ENCODE results near the gene MYLK3. TPM values are rescaled to one million over a fixed set of nuclear protein-coding genes. Genes with fewer than 3 reads are reported as not detected.

MYLK3 gene
- total RNA-seq, 2 experiments from 2014 or later: 0.38 TPM; not detected in 1

DNA sequence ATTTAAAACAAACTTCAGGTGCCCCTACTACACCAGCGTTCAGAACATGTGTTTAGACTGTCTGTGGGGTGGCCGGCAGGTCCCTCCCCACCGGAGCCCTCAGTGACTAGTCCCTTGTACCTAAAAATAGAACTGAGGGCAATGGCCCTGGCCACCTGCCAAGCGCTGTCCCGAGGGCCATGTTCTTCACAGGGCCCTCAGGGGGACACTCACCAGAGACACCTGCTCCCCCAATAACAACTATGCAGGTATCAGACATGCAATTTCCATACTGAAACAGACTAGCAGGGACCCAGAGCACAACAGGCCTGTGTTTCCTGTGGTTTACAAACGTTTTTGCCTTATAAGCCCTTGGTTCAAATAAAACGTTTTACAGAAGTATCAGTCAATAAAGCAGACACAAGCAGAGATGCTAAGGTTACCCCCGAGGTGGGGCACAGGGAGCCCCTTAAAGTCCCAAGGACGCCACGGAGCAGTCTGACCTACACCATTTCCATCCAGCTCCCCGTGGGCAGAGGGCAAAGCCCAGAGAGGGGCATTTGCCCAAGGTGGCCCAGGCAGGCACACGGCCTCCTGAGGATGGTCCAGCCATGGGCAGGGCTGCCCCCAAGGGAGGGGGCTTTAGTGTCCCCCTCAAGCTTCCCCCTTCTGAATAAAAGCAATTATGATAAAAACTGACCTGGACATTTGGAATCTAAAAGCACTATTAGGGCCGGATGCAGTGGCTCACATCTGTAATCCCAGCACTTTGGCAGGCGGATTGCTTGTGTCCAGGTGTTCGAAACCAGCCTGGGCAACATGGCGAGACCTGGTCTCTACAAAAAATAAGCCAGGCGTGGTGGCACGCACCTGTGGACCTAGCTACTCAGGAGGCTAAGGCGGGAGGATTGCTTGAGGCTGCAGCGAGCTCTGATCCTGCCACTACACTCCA is 896 bp upstream of the MYLK3 start:
- no peaks in the 10 kb centered on the region for H3K9me3 Mint-ChIP-seq
- ChIA-PET POLR2A (no interaction called here), CTCF (no interaction called here)

DNA sequence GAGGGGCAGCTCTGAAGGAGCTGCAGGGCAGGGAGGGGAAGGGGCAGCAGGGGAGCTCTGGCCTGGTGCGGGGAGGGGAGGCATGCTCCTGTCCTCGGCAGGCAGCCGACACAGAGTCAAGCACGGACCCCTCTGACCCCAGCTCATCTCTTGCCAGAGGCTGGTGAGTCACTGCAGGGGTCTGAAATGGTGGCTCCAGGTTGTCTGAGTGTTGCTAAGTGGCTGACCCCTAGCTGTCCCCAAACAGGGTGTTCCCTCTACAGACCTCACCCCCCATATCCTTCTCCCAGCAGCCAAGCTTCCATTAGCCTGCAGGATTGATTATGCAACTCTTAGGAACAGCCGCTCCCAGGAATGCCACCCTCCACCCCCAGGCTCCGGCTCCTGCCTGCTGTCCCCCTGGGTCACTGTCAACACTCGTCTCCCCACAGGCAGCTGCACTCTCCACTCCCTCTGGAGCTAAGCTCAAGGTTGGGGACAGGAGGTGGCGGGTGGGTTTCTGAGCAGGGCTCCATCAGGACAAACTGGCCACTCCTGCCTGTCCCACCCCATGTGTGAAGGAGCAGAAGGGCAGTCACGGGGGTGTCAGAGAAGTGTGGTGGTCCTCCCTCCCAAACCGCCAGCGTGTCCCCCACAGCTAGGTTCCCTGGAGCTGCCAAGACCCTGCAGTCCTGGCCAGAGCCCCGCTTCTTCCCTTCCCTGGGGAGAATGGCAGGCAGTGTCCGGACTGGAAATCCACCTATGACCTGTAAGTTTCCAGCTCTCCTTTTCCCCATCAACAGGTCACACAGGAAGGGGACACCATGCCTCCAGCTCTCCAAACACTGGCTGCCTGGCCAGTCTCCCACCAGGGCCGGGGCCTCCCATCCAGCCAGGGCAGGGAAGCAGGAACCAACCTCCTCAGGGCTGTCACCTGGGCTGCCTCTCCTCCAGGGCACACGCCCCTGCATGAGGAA is 1.0 kb downstream of the MYLK3 start:
- Mint-ChIP-seq H3K9me3 (no peaks in the 10 kb centered on the region), H3K4me1 (ENCODE audit: low read depth) (peaks cover 9% of the 10 kb centered on the region), H3K27me3 (no peaks in the 10 kb centered on the region), H3K36me3 (ENCODE audit: low read depth) (no peaks in the 10 kb centered on the region), H3K27ac (no peak overlapping the region), H3K4me3 (no peak overlapping the region)
- Histone ChIP-seq H3K4me1 (ENCODE audit: insufficient read depth, low read length) (peaks cover 5% of the 10 kb centered on the region), H3K36me3 (ENCODE audit: insufficient read depth, low read length) (no peaks in the 10 kb centered on the region), H3K27ac (ENCODE audit: low read depth in 1 of 2, low read length in 2 of 2) (no peak overlapping the region), H3K4me3 (ENCODE audit: low read length) (no peak overlapping the region), H3K27me3 (ENCODE audit: control insufficient read depth in 1 of 2, insufficient read depth in 2 of 2, low read length in 2 of 2) (no peaks in the 10 kb centered on the region), H3K9me3 (ENCODE audit: control insufficient read depth in 1 of 2, insufficient read depth in 1 of 2, low read length in 2 of 2) (peaks cover 0 to 4% of the 10 kb centered on the region in 2 experiments)
- no peak for ATAC-seq (ENCODE audit: poor library complexity)
- CTCF ChIA-PET: no interaction called here
- TF ChIP-seq, protein P1, sequence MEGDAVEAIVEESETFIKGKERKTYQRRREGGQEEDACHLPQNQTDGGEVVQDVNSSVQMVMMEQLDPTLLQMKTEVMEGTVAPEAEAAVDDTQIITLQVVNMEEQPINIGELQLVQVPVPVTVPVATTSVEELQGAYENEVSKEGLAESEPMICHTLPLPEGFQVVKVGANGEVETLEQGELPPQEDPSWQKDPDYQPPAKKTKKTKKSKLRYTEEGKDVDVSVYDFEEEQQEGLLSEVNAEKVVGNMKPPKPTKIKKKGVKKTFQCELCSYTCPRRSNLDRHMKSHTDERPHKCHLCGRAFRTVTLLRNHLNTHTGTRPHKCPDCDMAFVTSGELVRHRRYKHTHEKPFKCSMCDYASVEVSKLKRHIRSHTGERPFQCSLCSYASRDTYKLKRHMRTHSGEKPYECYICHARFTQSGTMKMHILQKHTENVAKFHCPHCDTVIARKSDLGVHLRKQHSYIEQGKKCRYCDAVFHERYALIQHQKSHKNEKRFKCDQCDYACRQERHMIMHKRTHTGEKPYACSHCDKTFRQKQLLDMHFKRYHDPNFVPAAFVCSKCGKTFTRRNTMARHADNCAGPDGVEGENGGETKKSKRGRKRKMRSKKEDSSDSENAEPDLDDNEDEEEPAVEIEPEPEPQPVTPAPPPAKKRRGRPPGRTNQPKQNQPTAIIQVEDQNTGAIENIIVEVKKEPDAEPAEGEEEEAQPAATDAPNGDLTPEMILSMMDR (IDR thresholded peaks at IDR 0.05): no peak
- POLR2A ChIA-PET: no interaction called here
- intact Hi-C loops (cut with DNase I, micrococcal nuclease): no loop called here
- no peak for DNase-seq

More for the DNA sequence above, 896 bp upstream of the MYLK3 start:
- H3K36me3 ChIP-seq (ENCODE audit: insufficient read depth, low read length): no peaks in the 10 kb centered on the region
- TF ChIP-seq, protein P1 (IDR thresholded peaks at IDR 0.05): no peak
- intact Hi-C loops (cut with DNase I, micrococcal nuclease): no loop called here
- no peak for ATAC-seq (ENCODE audit: poor library complexity)
- Mint-ChIP-seq H3K27me3 (no peaks in the 10 kb centered on the region), H3K36me3 (ENCODE audit: low read depth) (no peaks in the 10 kb centered on the region), H3K4me3 (no peak overlapping the region), H3K27ac (no peak overlapping the region), H3K4me1 (ENCODE audit: low read depth) (peaks cover 4% of the 10 kb centered on the region)
- no peaks in the 10 kb centered on the region for H3K27me3 ChIP-seq (ENCODE audit: control insufficient read depth in 1 of 2, insufficient read depth in 2 of 2, low read length in 2 of 2)
- no peak overlapping the region for H3K27ac ChIP-seq (ENCODE audit: low read depth in 1 of 2, low read length in 2 of 2)
- H3K4me1 ChIP-seq (ENCODE audit: insufficient read depth, low read length): no peaks in the 10 kb centered on the region
- H3K4me3 ChIP-seq (ENCODE audit: low read length): no peak overlapping the region
- H3K9me3 ChIP-seq (ENCODE audit: control insufficient read depth in 1 of 2, insufficient read depth in 1 of 2, low read length in 2 of 2): peaks cover 0 to 4% of the 10 kb centered on the region in 2 experiments
- DNase-seq: no peak

- Mint-ChIP-seq H3K4me1 (ENCODE audit: low read depth) (peaks cover 9% of the 10 kb centered on the region), H3K4me3 (no peak overlapping the region), H3K27ac (no peak overlapping the region), H3K9me3 (no peaks in the 10 kb centered on the region), H3K36me3 (ENCODE audit: low read depth) (no peaks in the 10 kb centered on the region), H3K27me3 (no peaks in the 10 kb centered on the region)
- Histone ChIP-seq H3K27me3 (ENCODE audit: control insufficient read depth in 1 of 2, insufficient read depth in 2 of 2, low read length in 2 of 2) (no peaks in the 10 kb centered on the region), H3K36me3 (ENCODE audit: insufficient read depth, low read length) (no peaks in the 10 kb centered on the region), H3K9me3 (ENCODE audit: control insufficient read depth in 1 of 2, insufficient read depth in 1 of 2, low read length in 2 of 2) (peaks cover 0 to 4% of the 10 kb centered on the region in 2 experiments), H3K4me1 (ENCODE audit: insufficient read depth, low read length) (peaks cover 5% of the 10 kb centered on the region), H3K27ac (ENCODE audit: low read depth in 1 of 2, low read length in 2 of 2) (no peak overlapping the region), H3K4me3 (ENCODE audit: low read length) (no peak overlapping the region)
- DNase-seq (no peak), ATAC-seq (ENCODE audit: poor library complexity) (no peak)
- CTCF ChIA-PET: no interaction called here
- intact Hi-C loops (cut with DNase I, micrococcal nuclease): no loop called here
- TF ChIP-seq, protein P1 (IDR thresholded peaks at IDR 0.05): no peak
- POLR2A ChIA-PET: no interaction called here
These were observed 2.5 kb downstream of the MYLK3 start for GRCh38 chr16:46745617-46746016.

All from CD4-positive, alpha-beta T cell (primary cell).